ENCODE results near the gene SPAG5.
A peak's percentile ranks its signal among the peaks of the same experiment; 100 is the strongest.
"Not testable (repeated sequence)": the region's sequence is repeated elsewhere in the genome, so short reads cannot be mapped to it uniquely, and the experiment has no call there.

SPAG5 gene

GRCh38 chr17:28598799-28599310 lies at the start of gene SPAG5:
Gene SPAG5, minus strand, starts transcription at chr17:28599025. Its CDS starts 79 bp downstream, at chr17:28598946.
- peak; percentile 94 for DNase-seq

- DNase-seq, result no peak
Observed at GRCh38 chr17:28646039-28646754, 47.4 kb upstream of the SPAG5 start.

GRCh38 chr17:28645576-28645939 lies 46.7 kb upstream of the SPAG5 start:
- DNase-seq, result no peak

- peak; percentile 95 for DNase-seq
Observed at GRCh38 chr17:28644787-28645575, 46.2 kb upstream of the SPAG5 start, which contains the start of gene BLTP2. Gene BLTP2, minus strand, starts transcription at chr17:28645158. Its CDS starts 102 bp downstream, at chr17:28645056.

GRCh38 chr17:28643983-28644786 lies 45.4 kb upstream of the SPAG5 start:
- peak; percentile 54 for DNase-seq

GRCh38 chr17:28641579-28641978 lies 42.8 kb upstream of the SPAG5 start:
- DNase-seq, result no peak

GRCh38 chr17:28635506-28635905 lies 36.7 kb upstream of the SPAG5 start:
- DNase-seq, result no peak

- no peak for DNase-seq
Observed at GRCh38 chr17:28634206-28634865, 35.5 kb upstream of the SPAG5 start.

GRCh38 chr17:28626818-28627217 lies 28.0 kb upstream of the SPAG5 start:
- no peak for DNase-seq

- DNase-seq, result no peak
Observed at GRCh38 chr17:28624148-28624547, 25.3 kb upstream of the SPAG5 start.

- DNase-seq, result no peak
Observed at GRCh38 chr17:28623696-28624095, 24.9 kb upstream of the SPAG5 start.

GRCh38 chr17:28622186-28622585 lies 23.4 kb upstream of the SPAG5 start:
- no peak for DNase-seq

- no peak for DNase-seq
Observed at GRCh38 chr17:28620010-28620409, 21.2 kb upstream of the SPAG5 start.

GRCh38 chr17:28618464-28618863 lies 19.6 kb upstream of the SPAG5 start:
- no peak for DNase-seq

GRCh38 chr17:28616281-28616680 lies 17.5 kb upstream of the SPAG5 start:
- no peak for DNase-seq

- DNase-seq, result no peak
Observed at GRCh38 chr17:28615260-28615940, 16.6 kb upstream of the SPAG5 start.

- DNase-seq, result no peak
Observed at GRCh38 chr17:28613931-28614381, 15.1 kb upstream of the SPAG5 start, which contains the start of gene RSKR. Gene RSKR, minus strand, starts transcription at chr17:28614185. Its CDS starts 24 bp downstream, at chr17:28614161.

- DNase-seq, result peak; percentile 28
Observed at GRCh38 chr17:28612936-28613872, 14.4 kb upstream of the SPAG5 start.

- DNase-seq, result peak; percentile 49
Observed at GRCh38 chr17:28612531-28612930, 13.7 kb upstream of the SPAG5 start.

- no peak for DNase-seq
Observed at GRCh38 chr17:28610376-28610775, 11.6 kb upstream of the SPAG5 start.

GRCh38 chr17:28604031-28604430 lies 5.2 kb upstream of the SPAG5 start:
- DNase-seq, result not testable (repeated sequence)
